Stimulated activated CD8-positive, alpha-beta memory T cell treated with anti-CD3 and anti-CD28 coated beads, Interleukin-4, amount 100 ng/mL, for 1 hour (primary cell): ENCODE results near the gene NEURL1B.
"Not testable (repeated sequence)": the region's sequence is repeated elsewhere in the genome, so short reads cannot be mapped to it uniquely, and the experiment has no call there.

Experiments
- DNase-seq, 2 donors: peaks; one replicate each; pipeline ENCODE4 v3.0.0-alpha.2; 2020; ENCODE audit warnings: low read depth in 2 of 2, low spot score in 1 of 2

Gene NEURL1B

GRCh38 chr5:172656496-172656895 is 15.4 kb downstream of the NEURL1B start:
- not testable (repeated sequence) for DNase-seq

DNA sequence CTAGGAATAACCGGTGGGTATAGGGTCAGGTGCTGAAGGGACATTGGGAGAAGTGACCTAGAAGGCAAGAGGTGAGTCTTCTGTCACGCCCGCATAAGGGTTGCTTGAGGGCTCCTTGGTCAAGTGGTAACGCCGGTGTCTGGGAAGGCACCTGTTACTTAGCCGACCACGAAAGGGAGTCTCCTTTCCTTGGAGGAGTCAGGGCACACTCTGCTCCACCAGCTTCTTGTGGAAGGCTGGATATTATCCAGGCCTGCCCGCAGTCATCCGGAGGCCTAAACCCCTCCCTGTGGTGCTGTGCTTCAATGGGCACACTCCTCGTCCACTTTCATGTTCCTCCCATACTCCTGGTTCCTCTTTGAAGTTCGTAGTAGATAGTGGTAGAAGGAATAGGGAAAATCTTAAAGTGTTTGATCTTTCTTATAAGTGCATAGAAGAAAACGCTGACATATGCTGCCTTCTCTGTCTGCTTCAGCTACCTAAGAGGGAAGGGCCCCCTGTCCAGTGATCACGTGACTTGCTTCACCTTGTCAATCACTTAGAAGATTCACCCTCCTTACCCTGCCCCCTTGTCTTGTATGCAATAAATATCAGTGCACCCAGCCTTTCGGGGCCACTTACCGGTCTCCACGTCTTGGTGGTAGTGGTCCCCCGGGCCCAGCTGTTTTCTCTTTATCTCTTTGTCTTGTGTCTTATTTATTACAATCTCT is 16.6 kb downstream of the NEURL1B start:
- DNase-seq = not testable (repeated sequence)

GRCh38 chr5:172658391-172658790 is 17.3 kb downstream of the NEURL1B start:
- DNase-seq = no peak

DNA sequence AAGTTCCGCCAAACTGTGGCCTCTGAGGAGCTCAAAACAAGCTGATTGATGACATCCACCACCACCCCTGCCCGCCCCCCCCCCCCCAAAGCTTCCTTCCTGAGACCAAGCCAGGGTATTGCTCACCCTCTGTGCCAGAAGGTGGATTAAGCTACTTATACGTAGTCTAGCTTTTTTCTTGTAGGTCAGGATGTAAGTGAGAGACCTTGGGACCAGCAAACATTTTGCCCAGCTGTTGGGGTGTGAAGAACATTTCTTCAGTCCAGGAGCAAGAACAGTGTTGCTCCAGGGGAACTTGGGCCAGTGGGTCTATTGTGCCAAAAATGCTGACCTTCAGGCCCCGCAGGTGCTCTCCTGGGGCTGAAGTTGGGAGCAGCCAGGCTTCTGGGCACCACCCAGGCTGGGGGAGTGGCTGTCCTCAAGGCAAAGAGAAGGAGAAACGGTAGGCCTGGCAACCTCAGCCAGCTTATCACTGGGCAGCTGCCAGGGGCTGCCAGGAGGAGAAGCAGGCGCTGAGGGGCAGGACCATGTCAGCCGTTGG is 18.0 kb downstream of the NEURL1B start:
- DNase-seq = no peak

- DNase-seq = no peak
Observed at GRCh38 chr5:172659570-172659908, 18.5 kb downstream of the NEURL1B start.

- no peak for DNase-seq
Observed at GRCh38 chr5:172659909-172660628, 19.0 kb downstream of the NEURL1B start.

GRCh38 chr5:172660974-172661373 is 19.9 kb downstream of the NEURL1B start:
- no peak for DNase-seq

DNA sequence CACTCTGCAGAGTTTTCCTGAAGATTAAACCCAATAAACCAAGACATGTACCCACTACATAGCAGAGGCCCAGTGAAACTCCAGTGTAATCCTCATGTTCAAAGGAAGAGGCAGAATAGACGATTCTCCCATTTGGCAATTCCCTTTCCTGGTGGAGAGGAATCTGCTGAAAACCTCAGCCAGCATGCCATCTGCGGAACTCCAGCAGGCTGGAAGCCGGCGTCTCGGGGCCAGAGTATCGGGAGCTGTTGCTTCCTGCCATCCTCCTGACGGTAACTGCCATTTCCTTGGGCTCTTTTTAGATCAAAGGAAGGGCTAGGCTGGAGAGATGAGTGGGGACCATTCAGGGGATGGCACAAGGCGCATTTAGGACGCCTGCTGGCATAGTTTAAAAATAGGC is 20.5 kb downstream of the NEURL1B start:
- no peak for DNase-seq

DNA sequence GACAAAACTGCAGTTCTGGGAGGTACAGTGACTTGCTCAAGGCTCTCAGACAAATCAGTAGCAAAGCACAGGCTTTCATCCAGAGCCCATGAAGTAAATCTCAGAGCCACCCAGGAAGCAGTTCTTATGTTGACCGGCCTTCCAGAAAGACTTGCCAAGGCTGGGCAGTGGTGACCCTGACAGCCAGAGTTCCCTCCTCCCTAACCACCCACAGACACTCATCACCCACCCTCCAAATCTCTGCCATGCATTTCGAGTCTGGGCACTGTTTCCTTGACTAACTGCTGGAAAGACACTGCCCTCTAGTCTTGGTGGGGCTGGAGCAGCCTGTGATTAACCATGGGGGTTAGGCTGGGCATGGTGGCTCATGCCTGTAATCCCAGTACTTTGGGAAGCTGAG is 21.5 kb downstream of the NEURL1B start:
- no peak for DNase-seq

DNA sequence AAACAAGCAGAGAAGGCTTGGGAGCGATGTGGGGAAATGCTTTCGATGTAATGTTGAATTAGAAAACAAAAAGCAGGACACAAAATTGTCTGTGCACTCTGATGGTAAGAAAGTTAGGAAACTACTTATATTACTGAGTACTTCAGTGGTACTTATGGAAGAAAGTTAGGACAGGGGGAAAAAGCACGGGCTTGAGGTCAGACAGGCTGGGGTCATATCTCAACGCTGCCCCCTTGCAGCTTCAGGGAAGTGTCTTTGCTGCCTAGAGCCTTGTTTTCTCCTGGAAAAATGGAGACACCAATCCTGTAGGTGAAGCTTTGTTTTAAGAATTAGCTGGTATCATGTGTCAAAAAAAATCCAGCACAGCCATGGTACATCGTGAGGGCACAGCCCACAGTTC is 23.0 kb downstream of the NEURL1B start:
- no peak for DNase-seq

- no peak for DNase-seq
Observed at GRCh38 chr5:172664681-172665541, 23.8 kb downstream of the NEURL1B start.

- DNase-seq = no peak
Observed at GRCh38 chr5:172666251-172666650, 25.2 kb downstream of the NEURL1B start.

DNA sequence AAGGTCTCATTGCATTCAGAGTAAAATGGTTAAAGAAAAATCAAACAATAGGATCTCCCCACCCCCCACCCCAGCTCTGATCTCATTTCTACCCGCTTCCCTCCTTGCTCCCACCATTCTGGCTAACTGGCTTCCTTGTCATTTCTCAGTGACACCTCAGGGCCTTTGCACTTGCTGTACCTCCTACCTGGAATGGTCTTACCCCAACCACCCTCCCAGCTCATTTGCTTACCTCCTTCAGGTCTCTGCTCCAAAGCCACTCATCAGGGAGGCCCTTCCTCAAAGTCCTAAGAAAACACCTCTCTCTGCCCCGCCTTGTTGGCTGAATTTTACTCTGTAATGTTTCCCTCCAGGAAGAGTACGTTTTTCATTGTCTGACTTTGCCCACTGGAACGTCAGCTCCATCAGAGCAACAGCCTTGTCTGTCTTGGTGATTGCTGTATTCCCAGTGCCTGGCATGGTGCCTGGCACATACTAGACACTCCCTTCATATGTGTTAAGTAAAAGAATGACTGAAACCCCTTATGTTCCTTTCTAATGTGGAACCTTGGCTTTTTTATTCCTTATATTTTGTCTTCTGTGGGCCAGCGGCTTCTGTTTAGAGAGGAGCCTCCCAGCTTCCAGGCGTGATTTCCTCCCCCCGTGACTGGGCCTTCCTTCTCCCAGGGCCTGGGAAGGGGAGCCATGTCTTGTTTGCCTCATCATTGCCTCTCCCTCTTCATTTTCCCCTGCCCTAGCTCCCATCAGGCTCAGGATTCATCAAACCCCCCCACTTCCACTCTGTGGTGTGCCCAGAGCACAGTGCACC is 26.9 kb downstream of the NEURL1B start:
- DNase-seq = no peak

DNA sequence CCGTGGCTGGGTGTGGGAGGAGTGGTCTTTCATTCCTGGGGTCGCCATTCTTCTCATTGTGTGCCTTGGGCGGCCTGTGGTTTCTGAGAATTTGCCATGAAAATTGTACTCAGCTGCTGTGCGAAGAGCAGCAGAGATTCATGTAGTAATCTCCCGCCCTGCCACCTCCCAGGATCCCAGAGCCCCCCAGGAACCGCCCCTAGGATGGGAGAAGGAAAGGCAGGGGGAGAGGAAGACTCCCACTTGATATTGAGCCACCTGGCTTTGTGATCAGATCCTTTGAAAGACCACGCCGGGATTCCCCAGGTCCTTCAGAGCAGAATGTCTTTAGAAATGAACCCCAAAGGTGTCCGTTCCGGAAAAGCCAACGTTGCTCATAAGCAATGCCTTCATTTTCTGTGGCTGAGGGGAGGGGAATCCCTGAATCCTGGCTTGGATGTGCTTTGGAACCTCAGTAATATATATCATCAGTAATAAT is 27.6 kb downstream of the NEURL1B start:
- DNase-seq = no peak

DNA sequence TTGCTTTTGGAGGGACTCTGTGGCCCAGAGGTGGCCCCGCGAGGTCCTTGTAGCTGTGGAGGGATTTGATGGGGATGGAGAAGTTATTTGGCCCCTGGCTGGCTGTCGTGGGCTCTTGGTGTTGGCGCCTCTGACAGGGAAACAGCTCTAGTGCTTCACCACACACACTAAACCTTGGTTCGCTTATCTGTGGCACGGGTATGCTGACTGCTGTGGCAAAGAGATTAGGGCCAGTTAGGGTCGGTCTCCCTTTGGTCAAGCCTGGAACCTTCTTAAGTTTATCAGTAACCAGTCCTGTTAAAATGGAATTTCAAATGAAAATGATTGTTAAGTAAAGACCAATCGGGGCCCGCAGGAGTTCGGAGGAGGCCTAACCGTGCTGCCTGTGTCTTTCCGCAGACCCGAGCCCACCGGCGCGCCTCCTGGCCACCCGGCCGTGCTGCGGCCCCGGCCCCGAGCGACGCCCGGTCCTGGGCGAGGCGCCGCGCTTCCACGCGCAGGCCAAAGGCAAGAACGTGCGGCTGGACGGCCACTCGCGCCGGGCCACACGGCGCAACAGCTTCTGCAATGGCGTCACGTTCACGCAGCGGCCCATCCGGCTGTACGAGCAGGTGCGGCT is 28.4 kb downstream of the NEURL1B start:
- DNase-seq = no peak

DNA sequence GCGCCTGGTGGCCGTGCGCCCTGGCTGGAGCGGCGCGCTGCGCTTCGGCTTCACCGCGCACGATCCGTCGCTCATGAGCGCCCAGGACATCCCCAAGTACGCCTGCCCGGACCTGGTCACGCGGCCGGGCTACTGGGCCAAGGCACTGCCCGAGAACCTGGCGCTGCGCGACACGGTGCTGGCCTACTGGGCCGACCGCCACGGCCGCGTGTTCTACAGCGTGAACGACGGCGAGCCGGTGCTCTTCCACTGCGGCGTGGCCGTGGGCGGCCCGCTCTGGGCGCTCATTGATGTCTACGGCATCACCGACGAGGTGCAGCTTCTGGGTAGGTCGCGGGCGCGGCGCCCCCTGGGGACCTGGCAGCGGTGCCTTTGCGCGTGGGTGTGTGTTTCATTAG is 28.9 kb downstream of the NEURL1B start:
- no peak for DNase-seq

DNA sequence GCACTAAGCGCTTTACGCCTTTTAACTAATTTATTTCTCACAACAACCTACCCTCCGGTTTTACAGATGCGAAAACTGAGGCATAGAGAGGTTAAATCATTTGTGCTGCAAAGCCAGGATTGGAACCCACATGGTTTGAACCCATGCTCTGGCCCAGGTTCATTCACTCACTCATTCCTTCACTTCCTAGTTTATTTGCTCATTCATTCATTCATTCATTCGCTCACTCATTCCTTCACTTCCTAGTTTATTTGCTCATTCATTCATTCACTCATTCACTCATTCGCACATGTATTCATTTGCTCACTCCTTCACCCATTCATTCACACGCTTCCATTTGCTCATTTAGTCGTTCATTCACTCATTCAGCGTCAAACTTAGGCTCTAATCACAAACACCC is 29.4 kb downstream of the NEURL1B start:
- DNase-seq = no peak

DNA sequence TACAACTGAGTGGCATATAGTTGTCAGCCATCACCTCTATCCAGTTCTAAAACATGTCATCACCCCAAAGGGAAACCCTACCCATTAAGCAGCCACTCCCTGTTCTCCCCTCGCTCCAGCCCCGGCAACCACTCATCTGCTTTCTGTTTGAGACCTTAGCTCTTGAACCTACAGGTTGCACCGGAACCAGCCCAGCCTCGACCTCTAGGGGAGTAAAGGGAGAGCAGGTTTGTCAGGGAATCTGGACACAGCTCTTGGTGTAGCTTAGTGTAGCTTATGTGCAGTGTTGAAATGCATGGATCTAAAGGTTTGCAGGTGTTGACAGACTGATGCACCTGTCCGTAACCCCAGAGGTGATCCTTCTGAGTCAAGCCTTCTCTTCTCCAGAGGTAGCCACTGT is 30.0 kb downstream of the NEURL1B start:
- no peak for DNase-seq

DNA sequence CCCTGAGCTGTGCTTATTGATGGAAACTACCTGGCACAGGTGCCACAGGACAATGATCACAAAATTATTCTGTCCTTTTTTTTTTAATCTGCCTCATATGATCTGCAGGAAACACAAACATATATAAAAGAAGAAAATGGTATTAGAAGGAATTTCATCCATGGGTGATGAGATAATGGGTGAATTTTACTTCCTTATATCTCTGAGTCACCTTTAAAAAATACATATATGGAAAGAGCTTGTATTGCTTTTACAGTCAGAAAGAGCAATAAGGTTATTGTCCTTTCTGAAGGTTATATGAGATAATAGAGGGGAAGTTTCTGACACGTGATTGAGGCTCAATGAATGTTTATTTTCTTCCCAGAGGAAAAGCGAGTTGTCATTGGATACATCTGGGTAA is 31.6 kb downstream of the NEURL1B start:
- DNase-seq = no peak

DNA sequence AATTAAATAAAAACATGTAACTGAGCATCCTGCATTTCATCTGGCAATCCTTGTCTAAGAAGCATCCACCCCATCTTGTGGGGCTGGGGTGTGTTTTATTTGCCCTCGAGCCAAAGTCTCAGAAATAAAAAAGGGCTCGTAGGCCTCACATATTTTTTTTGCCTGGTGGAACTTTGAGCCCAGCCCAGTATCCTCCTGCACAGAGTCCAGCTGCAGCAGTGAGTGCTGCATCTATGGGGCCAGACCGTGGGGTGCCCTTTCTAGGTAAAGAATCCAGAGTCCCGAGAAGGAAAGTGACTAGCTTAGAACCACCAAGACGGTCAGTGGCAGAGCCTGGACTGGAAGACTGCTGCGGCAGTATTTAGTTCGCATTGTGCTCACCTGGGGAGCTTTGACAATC is 33.1 kb downstream of the NEURL1B start:
- DNase-seq = no peak
